ENCODE data around the gene SCGB1D1. TPM values are rescaled to one million over a fixed set of nuclear protein-coding genes. Genes with fewer than 3 reads are reported as not detected.
"Not testable (repeated sequence)": the region's sequence is repeated elsewhere in the genome, so short reads cannot be mapped to it uniquely, and the experiment has no call there.

SCGB1D1 gene
- total RNA-seq, 1 donor, result not detected

- no peak overlapping the region for H3K4me3 ChIP-seq (ENCODE audit: insufficient read depth, low read length)
- no peaks in the 10 kb centered on the region for H3K4me1 ChIP-seq (ENCODE audit: insufficient read depth, low read length)
- no peaks in the 10 kb centered on the region for H4K20me1 ChIP-seq (ENCODE audit: insufficient read depth, low read length)
- no peak overlapping the region for H2AFZ ChIP-seq (ENCODE audit: low read length)
- H3K27ac ChIP-seq (ENCODE audit: low read depth, low read length), result no peak overlapping the region
- H3K9me3 ChIP-seq (ENCODE audit: low read depth, low read length), result no peaks in the 10 kb centered on the region
- no peak overlapping the region for H3K4me2 ChIP-seq (ENCODE audit: insufficient read depth, low read length)
- no peaks in the 10 kb centered on the region for H3K79me2 ChIP-seq (ENCODE audit: insufficient read depth, low read length)
- peaks cover 5% of the 10 kb centered on the region for H3K27me3 ChIP-seq (ENCODE audit: insufficient read depth, low read length)
- no peaks in the 10 kb centered on the region for H3K36me3 ChIP-seq (ENCODE audit: insufficient read depth, low read length)
- TF ChIP-seq, protein P1, sequence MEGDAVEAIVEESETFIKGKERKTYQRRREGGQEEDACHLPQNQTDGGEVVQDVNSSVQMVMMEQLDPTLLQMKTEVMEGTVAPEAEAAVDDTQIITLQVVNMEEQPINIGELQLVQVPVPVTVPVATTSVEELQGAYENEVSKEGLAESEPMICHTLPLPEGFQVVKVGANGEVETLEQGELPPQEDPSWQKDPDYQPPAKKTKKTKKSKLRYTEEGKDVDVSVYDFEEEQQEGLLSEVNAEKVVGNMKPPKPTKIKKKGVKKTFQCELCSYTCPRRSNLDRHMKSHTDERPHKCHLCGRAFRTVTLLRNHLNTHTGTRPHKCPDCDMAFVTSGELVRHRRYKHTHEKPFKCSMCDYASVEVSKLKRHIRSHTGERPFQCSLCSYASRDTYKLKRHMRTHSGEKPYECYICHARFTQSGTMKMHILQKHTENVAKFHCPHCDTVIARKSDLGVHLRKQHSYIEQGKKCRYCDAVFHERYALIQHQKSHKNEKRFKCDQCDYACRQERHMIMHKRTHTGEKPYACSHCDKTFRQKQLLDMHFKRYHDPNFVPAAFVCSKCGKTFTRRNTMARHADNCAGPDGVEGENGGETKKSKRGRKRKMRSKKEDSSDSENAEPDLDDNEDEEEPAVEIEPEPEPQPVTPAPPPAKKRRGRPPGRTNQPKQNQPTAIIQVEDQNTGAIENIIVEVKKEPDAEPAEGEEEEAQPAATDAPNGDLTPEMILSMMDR (IDR thresholded peaks at IDR 0.05; ENCODE audit: extremely low read depth, low read depth, low read length), result no peak
- DNase-seq (ENCODE audit: insufficient read length, low spot score, missing footprints), result no peak
Measured at GRCh38 chr11:62182147-62182891, 7.7 kb upstream of the SCGB1D1 start.

DNA sequence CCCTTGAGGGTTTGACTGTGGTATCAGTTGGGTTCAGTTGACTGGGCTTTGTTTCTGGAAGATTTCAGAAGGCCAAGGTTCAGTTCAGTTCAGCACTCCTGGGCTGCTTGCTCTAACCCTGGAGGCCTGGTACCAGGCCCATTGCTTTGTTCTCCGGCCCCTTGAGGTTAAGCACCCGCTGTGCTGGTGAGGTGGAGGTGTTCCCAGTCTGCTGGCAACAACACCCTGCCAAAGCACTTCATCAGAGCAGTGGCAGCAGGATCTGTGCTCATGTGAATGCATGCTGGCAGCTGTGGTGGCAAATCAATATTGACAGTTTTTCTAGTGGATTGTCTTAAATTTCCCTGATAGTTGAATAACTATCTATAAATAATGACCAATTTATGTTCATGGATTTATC, 3.8 kb upstream of the SCGB1D1 start:
- Histone ChIP-seq H3K79me2 (ENCODE audit: insufficient read depth, low read length) (no peaks in the 10 kb centered on the region), H3K4me3 (ENCODE audit: insufficient read depth, low read length) (no peak overlapping the region), H3K36me3 (ENCODE audit: insufficient read depth, low read length) (no peaks in the 10 kb centered on the region), H3K4me2 (ENCODE audit: insufficient read depth, low read length) (no peak overlapping the region), H3K27me3 (ENCODE audit: insufficient read depth, low read length) (peaks cover 22% of the 10 kb centered on the region), H3K4me1 (ENCODE audit: insufficient read depth, low read length) (no peaks in the 10 kb centered on the region), H2AFZ (ENCODE audit: low read length) (no peak overlapping the region), H3K9me3 (ENCODE audit: low read depth, low read length) (no peaks in the 10 kb centered on the region), H3K27ac (ENCODE audit: low read depth, low read length) (no peak overlapping the region), H4K20me1 (ENCODE audit: insufficient read depth, low read length) (no peaks in the 10 kb centered on the region)
- TF ChIP-seq, protein P1 (IDR thresholded peaks at IDR 0.05; ENCODE audit: extremely low read depth, low read depth, low read length), result no peak
- no peak for DNase-seq (ENCODE audit: insufficient read length, low spot score, missing footprints)

DNA sequence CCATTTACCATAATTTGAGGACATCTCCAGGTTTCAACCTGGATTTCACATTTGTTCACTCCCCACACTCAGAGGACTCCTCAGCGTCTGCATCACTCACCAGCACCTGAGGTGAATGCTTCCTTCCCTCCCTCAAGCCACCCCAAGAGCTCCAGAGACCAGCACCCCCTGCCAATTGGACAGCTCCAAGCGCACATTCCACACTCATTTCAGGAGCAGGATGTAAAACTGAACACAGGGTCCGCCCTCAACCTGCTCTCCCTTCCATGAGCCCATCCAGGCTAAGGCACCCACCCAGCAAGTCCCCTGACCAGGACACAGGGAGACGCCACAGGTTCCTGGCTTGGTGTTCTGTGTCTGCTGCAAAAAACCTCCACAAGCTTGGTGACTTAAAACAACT, 3.9 kb downstream of the SCGB1D1 start:
- no peak for DNase-seq (ENCODE audit: insufficient read length, low spot score, missing footprints)
- Histone ChIP-seq H3K4me2 (ENCODE audit: insufficient read depth, low read length) (no peak overlapping the region), H3K4me1 (ENCODE audit: insufficient read depth, low read length) (no peaks in the 10 kb centered on the region), H3K4me3 (ENCODE audit: insufficient read depth, low read length) (no peak overlapping the region), H3K9me3 (ENCODE audit: low read depth, low read length) (no peaks in the 10 kb centered on the region), H4K20me1 (ENCODE audit: insufficient read depth, low read length) (no peaks in the 10 kb centered on the region), H2AFZ (ENCODE audit: low read length) (no peak overlapping the region), H3K27me3 (ENCODE audit: insufficient read depth, low read length) (peaks cover 18% of the 10 kb centered on the region), H3K27ac (ENCODE audit: low read depth, low read length) (no peak overlapping the region), H3K79me2 (ENCODE audit: insufficient read depth, low read length) (no peaks in the 10 kb centered on the region), H3K36me3 (ENCODE audit: insufficient read depth, low read length) (no peaks in the 10 kb centered on the region)
- TF ChIP-seq, protein P1 (IDR thresholded peaks at IDR 0.05; ENCODE audit: extremely low read depth, low read depth, low read length), result no peak

GRCh38 chr11:62195010-62195409, 5.0 kb downstream of the SCGB1D1 start:
- H3K27ac ChIP-seq (ENCODE audit: low read depth, low read length); H3K4me2 ChIP-seq (ENCODE audit: insufficient read depth, low read length); H3K79me2 ChIP-seq (ENCODE audit: insufficient read depth, low read length); H3K36me3 ChIP-seq (ENCODE audit: insufficient read depth, low read length); DNase-seq (ENCODE audit: insufficient read length, low spot score, missing footprints); H4K20me1 ChIP-seq (ENCODE audit: insufficient read depth, low read length); H3K9me3 ChIP-seq (ENCODE audit: low read depth, low read length); H2AFZ ChIP-seq (ENCODE audit: low read length); H3K4me3 ChIP-seq (ENCODE audit: insufficient read depth, low read length); H3K4me1 ChIP-seq (ENCODE audit: insufficient read depth, low read length): not testable (repeated sequence)
- peaks cover 10% of the 10 kb centered on the region for H3K27me3 ChIP-seq (ENCODE audit: insufficient read depth, low read length)
